Epithelial cell of prostate (primary cell): Measurements from ENCODE around the gene KCNT2.
"Not testable (repeated sequence)": the region's sequence is repeated elsewhere in the genome, so short reads cannot be mapped to it uniquely, and the experiment has no call there.

Experiments
- DNase-seq: peaks from one replicate; pipeline ENCODE4 v3.0.0-alpha.2; 2011; ENCODE audit warnings: low read depth, low spot score
- H3K27ac ChIP-seq: fragments of 450-650 bp; 2 replicates; pipeline ENCODE4 v1.5.1; 2017; ENCODE audit warnings: mild to moderate bottlenecking

Gene KCNT2

GRCh38 chr1:196263086-196263485, 345.2 kb downstream of the KCNT2 start:
- not testable (repeated sequence) for DNase-seq, H3K27ac ChIP-seq

GRCh38 chr1:196260270-196260669, 348.0 kb downstream of the KCNT2 start:
- no peak for DNase-seq
- no peak overlapping the region for H3K27ac ChIP-seq

- no peak overlapping the region for H3K27ac ChIP-seq
- no peak for DNase-seq
These were observed 348.9 kb downstream of the KCNT2 start for GRCh38 chr1:196259316-196259715.

- no peak for DNase-seq
- no peak overlapping the region for H3K27ac ChIP-seq
These were observed 352.5 kb downstream of the KCNT2 start for GRCh38 chr1:196255762-196256161.

GRCh38 chr1:196229546-196229945, 378.7 kb downstream of the KCNT2 start:
- DNase-seq: no peak
- H3K27ac ChIP-seq: no peak overlapping the region

GRCh38 chr1:196214866-196215265, 393.4 kb downstream of the KCNT2 start:
- DNase-seq: no peak
- H3K27ac ChIP-seq: no peak overlapping the region

- no peak for DNase-seq
- H3K27ac ChIP-seq: no peak overlapping the region
These were observed 398.3 kb downstream of the KCNT2 start for GRCh38 chr1:196209983-196210382.

GRCh38 chr1:196209265-196209664, 399.0 kb downstream of the KCNT2 start:
- no peak overlapping the region for H3K27ac ChIP-seq
- DNase-seq: no peak

- DNase-seq: no peak
- no peak overlapping the region for H3K27ac ChIP-seq
These were observed 400.5 kb downstream of the KCNT2 start for GRCh38 chr1:196207612-196208217.

GRCh38 chr1:196205882-196206281, 402.4 kb downstream of the KCNT2 start:
- no peak overlapping the region for H3K27ac ChIP-seq
- DNase-seq: no peak

GRCh38 chr1:196196486-196196885, 411.8 kb downstream of the KCNT2 start:
- no peak for DNase-seq
- no peak overlapping the region for H3K27ac ChIP-seq

GRCh38 chr1:196193896-196194559, 414.2 kb downstream of the KCNT2 start:
- no peak overlapping the region for H3K27ac ChIP-seq
- no peak for DNase-seq

- no peak for DNase-seq
These were observed 424.3 kb downstream of the KCNT2 start for GRCh38 chr1:196183941-196184340.

GRCh38 chr1:196181594-196181878, 426.7 kb downstream of the KCNT2 start:
- H3K27ac ChIP-seq: peak overlapping the region; percentile 70
- DNase-seq: no peak

More at GRCh38 chr1:196183941-196184340, 424.3 kb downstream of the KCNT2 start:
- H3K27ac ChIP-seq: no peak overlapping the region

- peak; percentile 92 for DNase-seq
- peak overlapping the region; percentile 70 for H3K27ac ChIP-seq
These were observed 427.2 kb downstream of the KCNT2 start for GRCh38 chr1:196180847-196181593.

- no peak for DNase-seq
- no peak overlapping the region for H3K27ac ChIP-seq
These were observed 430.1 kb downstream of the KCNT2 start for GRCh38 chr1:196178083-196178635.
